HepG2 (cell line): ENCODE measurements around the gene CLRN2. TPM values are rescaled to one million over a fixed set of nuclear protein-coding genes. Genes with fewer than 3 reads are reported as not detected.

Experiments used
- ATAC-seq: fragments of 200-7000 bp; cut with Tn5 transposase; 3 replicates; pipeline ENCODE4 v1.9.1; 2020; ENCODE audit warnings: mild to moderate bottlenecking, moderate library complexity
- BruUV-seq: library from RNA; stranded (reverse); fragments of 400-500 nt; replicated peaks from 2 replicates; lab custom pipeline; 2021; lab: Mats Ljungman, UMichigan
- CTCF ChIA-PET: fragments of 300-600 bp; formaldehyde crosslinking; extraction: SDS; loops from one replicate; lab custom pipeline; 2021; ENCODE audit warnings: low total read pairs, inconsistent platforms, low intra/inter-chr PET ratio; lab: Yijun Ruan, JAX
- POLR2A ChIA-PET: fragments of 350-600 bp; sonication (Branson Sonifier 250); formaldehyde crosslinking; loops from one replicate; lab custom pipeline; 2020; ENCODE audit warnings: antibody characterized with exemption, inconsistent platforms; lab: Yijun Ruan, JAX
- DNase-seq: peaks from one replicate; pipeline ENCODE4 v3.0.0-alpha.2; 2015; ENCODE audit warnings: low spot score
- FAIRE-seq: peaks from 3 replicates; lab custom pipeline; 2011; peaks lifted over from hg19 to GRCh38; lab: Jason Lieb, UNC
- H2AFZ ChIP-seq: one replicate; pipeline ENCODE4 v1.6.1; 2011; ENCODE audit warnings: low read length, inconsistent platforms
- H3K27ac ChIP-seq: fragments of 300-600 bp; 3 replicates; pipeline ENCODE4 v1.8.0; 2011; ENCODE audit warnings: mixed run types, mild to moderate bottlenecking, mixed read lengths, low read length, inconsistent platforms; ENCODE audit not compliant: insufficient read depth; ENCODE audit errors: extremely low read length
- H3K27me3 ChIP-seq, 2 experiments: fragments of 200-600 bp in 1 of 2; 2 replicates in 1 of 2; 3 replicates in 1 of 2; pipeline versions ENCODE4 v1.6.0 to v1.8.0; 2011; ENCODE audit warnings: low read length in 2 of 2, mild to moderate bottlenecking in 2 of 2, moderate library complexity in 2 of 2, inconsistent platforms in 1 of 2; ENCODE audit not compliant: insufficient read depth in 2 of 2, control insufficient read depth in 1 of 2
- H3K36me3 ChIP-seq, 2 experiments: fragments of 200-600 bp in 1 of 2; replicated peaks in 1 of 2; 2 replicates in 1 of 2; 3 replicates in 1 of 2; pipeline versions ENCODE4 v1.5.1 to v1.8.0; 2011; ENCODE audit warnings: low read length in 2 of 2, inconsistent platforms in 1 of 2; ENCODE audit not compliant: insufficient read depth in 2 of 2, control insufficient read depth in 1 of 2
- H3K4me1 ChIP-seq: 2 replicates; pipeline ENCODE4 v1.5.1; 2012; ENCODE audit warnings: low read length, inconsistent platforms; ENCODE audit not compliant: insufficient read depth
- H3K4me2 ChIP-seq: 2 replicates; pipeline ENCODE4 v1.6.0; 2011; ENCODE audit warnings: low read depth, low read length, inconsistent platforms
- H3K4me3 ChIP-seq, 3 experiments: fragments of 200-600 bp in 1 of 3; sonication (generic), shearing (Covaris generic) in 1 of 3; replicated peaks in 1 of 3; 2 replicates each; pipeline ENCODE4 v1.5.1; 2011 to 2016; ENCODE audit warnings: low read length in 3 of 3, inconsistent platforms in 2 of 3, low read depth in 2 of 3, mild to moderate bottlenecking in 2 of 3, control low read depth in 1 of 3, mixed read lengths in 1 of 3; ENCODE audit not compliant: insufficient read depth in 1 of 3
- H3K79me2 ChIP-seq: one replicate; pipeline ENCODE4 v1.6.1; 2011; ENCODE audit warnings: low read length, inconsistent platforms; ENCODE audit not compliant: insufficient read depth
- H3K9ac ChIP-seq: 2 replicates; pipeline ENCODE4 v1.6.0; 2011; ENCODE audit warnings: mild to moderate bottlenecking, low read depth, low read length, inconsistent platforms; ENCODE audit not compliant: insufficient read depth
- H3K9me3 ChIP-seq: 2 replicates; pipeline ENCODE4 v1.5.1; 2012; ENCODE audit warnings: mild to moderate bottlenecking, low read length
- H4K20me1 ChIP-seq: 2 replicates; pipeline ENCODE4 v1.6.0; 2011; ENCODE audit warnings: inconsistent platforms, mild to moderate bottlenecking, low read length, moderate library complexity; ENCODE audit not compliant: insufficient read depth
- AGO2 ChIP-seq: fragments of 200-400 bp; formaldehyde crosslinking; optimal IDR thresholded peaks from 2 replicates; pipeline ENCODE3; 2017; ENCODE audit warnings: mild to moderate bottlenecking, low read depth, low read length, moderate library complexity
- CENPT ChIP-seq: sonication (generic); formaldehyde crosslinking; IDR thresholded peaks from 2 replicates; pipeline ENCODE4 v1.8.0; 2022; ENCODE audit warnings: low read depth, mild to moderate bottlenecking, moderate library complexity, missing genetic modification reagents
- NFYC ChIP-seq: IDR thresholded peaks from 2 replicates; pipeline ENCODE4 v1.6.1; 2016; ENCODE audit warnings: missing genetic modification reagents, missing compliant biosample characterization
- TEAD3 ChIP-seq: optimal IDR thresholded peaks from 2 replicates; pipeline ENCODE3; 2016; ENCODE audit warnings: borderline replicate concordance
- ZNF143 ChIP-seq: sonication (generic); formaldehyde crosslinking; IDR thresholded peaks from 2 replicates; pipeline ENCODE4 v1.4.0; 2020; ENCODE audit warnings: missing genetic modification reagents
- WGBS: methylation state at CpG from one replicate; pipeline ENCODE4 v1.1.6; 2017; ENCODE audit warnings: low lambda C conversion rate; 5-methylcytosine and 5-hydroxymethylcytosine counted together
- in situ Hi-C: cut with HindIII; loops from 2 replicates; pipeline ENCODE4 v1.10.0; 2017; ENCODE audit warnings: low pct_unique_long_range_greater_than_20kb; ENCODE audit not compliant: extremely low pct_ligation_motif_present
- intact Hi-C: fragments of 100-400 bp; cut with micrococcal nuclease; formaldehyde crosslinking; loops from one replicate; pipeline ENCODE4 v1.10.0; 2022; ENCODE audit not compliant: unreplicated experiment
- polyA plus RNA-seq, 8 experiments: library from polyadenylated mRNA; depleted of rRNA in 3 of 8; stranded (reverse) in 7 of 8; unstranded in 1 of 8; fragments of >200 nt; fragmentation: Illumina TruSeq in 4 of 8; extraction: Trizol in 4 of 8; gene quantifications; 2 replicates each; pipeline versions ENCODE4 v1.2.1 to v1.2.3, GENCODE V29; 2011 to 2016; ENCODE audit warnings: low read depth in 4 of 8, missing spikeins in 1 of 8, mixed read lengths in 1 of 8; ENCODE audit not compliant: insufficient read depth in 1 of 8
- total RNA-seq, 5 experiments: library from RNA; depleted of rRNA; stranded (reverse); fragments of >200 nt; fragmentation: Illumina TruSeq; extraction: Trizol; gene quantifications; 2 replicates each; pipeline ENCODE4 v1.2.3, GENCODE V29; 2016; ENCODE audit warnings: low read depth in 1 of 5
- TF ChIP-seq, protein P1 (sequence below): sonication (generic); formaldehyde crosslinking; IDR thresholded peaks from 2 replicates; pipeline ENCODE4 v1.8.1; 2023; ENCODE audit warnings: mild to moderate bottlenecking, missing genetic modification reagents

Gene CLRN2
- total and polyA plus RNA-seq, 2 of the 13 experiments (the other 11 are each of a cell fraction or from before 2014, with no cell fraction given): not detected

DNA sequence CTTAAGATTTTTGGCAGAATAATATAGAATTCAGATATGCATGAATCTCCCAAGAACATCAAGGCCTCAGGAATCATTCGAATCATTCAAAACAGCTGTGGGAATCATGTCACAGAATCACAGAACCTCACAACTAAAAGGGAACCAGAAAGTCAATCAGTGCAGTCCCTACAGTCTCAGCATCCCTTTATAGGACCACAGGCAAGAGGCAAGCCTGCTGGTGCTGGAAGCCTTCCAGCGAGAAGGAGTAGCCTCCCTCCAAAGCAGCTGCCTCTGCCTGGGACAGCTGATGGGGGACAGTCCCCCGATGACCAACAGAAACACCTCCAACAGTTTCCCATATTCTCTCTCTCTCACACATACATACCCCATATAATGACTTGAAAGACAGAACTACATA, 23.8 kb upstream of the CLRN2 start (continued):
- TF ChIP-seq, protein P1, sequence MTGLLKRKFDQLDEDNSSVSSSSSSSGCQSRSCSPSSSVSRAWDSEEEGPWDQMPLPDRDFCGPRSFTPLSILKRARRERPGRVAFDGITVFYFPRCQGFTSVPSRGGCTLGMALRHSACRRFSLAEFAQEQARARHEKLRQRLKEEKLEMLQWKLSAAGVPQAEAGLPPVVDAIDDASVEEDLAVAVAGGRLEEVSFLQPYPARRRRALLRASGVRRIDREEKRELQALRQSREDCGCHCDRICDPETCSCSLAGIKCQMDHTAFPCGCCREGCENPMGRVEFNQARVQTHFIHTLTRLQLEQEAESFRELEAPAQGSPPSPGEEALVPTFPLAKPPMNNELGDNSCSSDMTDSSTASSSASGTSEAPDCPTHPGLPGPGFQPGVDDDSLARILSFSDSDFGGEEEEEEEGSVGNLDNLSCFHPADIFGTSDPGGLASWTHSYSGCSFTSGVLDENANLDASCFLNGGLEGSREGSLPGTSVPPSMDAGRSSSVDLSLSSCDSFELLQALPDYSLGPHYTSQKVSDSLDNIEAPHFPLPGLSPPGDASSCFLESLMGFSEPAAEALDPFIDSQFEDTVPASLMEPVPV (CRISPR knock-in tag): no peak
- TF ChIP-seq CENPT (CRISPR knock-in tag) (no peak), NFYC (no peak), ZNF143 (CRISPR knock-in tag) (no peak)
- TF ChIP-seq, all 625 proteins: peak for 0

DNA sequence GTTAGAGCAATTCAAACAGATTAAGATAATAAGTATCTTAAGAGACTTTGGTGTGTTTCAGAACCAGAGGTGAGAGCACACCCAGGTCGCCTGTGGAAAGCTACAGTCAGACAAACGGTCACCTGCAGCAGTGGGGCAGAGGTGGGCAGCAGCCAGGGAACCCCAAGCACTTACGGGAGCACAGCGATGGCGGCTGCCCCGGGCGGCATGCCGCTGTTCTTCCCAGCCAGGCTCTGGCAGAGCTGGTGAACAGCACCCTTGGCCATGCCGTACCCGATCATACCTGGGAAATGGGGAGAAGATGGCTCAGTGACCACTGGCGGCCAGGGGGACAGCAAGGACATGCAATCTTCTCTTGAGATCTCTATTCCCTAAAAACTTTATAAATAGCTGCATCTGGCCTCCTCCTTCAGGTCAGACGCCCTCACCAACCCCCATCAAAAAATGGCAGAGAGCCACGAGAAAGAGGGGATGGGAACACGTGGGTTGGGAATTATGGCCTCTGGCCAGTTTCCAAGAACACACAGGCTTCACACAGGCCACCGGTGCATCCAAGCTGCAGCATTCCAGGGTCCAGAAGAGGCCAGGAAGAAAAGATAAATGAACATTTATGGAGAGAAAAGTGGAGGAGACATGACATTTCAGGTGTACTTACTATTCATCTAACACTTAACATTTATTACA, 22.8 kb upstream of the CLRN2 start:
- FAIRE-seq (no peak), ATAC-seq (no peak), DNase-seq (no peak)
- peaks cover 2% of the 10 kb centered on the region for H3K79me2 ChIP-seq
- intact Hi-C loops: no loop called here
- TF ChIP-seq AGO2 (peak; percentile 44), TEAD3 (CRISPR knock-in tag) (no peak)
- in situ Hi-C loops: no loop called here
- H3K9me3 ChIP-seq: no peaks in the 10 kb centered on the region
- no peak overlapping the region for H3K4me3 ChIP-seq
- H3K27ac ChIP-seq: no peak overlapping the region
- peaks cover 10% of the 10 kb centered on the region; the same call in 1 of the 2 replicates for H4K20me1 ChIP-seq
- H2AFZ ChIP-seq: no peak overlapping the region
- H3K9ac ChIP-seq: no peak overlapping the region
- H3K4me2 ChIP-seq: no peak overlapping the region
- peaks cover 37 to 78% of the 10 kb centered on the region in 2 experiments for H3K36me3 ChIP-seq
- ChIA-PET POLR2A (no interaction called here), CTCF (no interaction called here)
- peaks cover 32% of the 10 kb centered on the region for H3K4me1 ChIP-seq
- WGBS: 87% methylated on average over 7 of the region's 15 CpGs
- no peaks in the 10 kb centered on the region for H3K27me3 ChIP-seq
- BruUV-seq: no TSS peak
